SJCRH30 (cell line): ENCODE measurements around the gene TAS2R40. TPM values are rescaled to one million over a fixed set of nuclear protein-coding genes. Genes with fewer than 3 reads are reported as not detected.
"Not testable (repeated sequence)": the region's sequence is repeated elsewhere in the genome, so short reads cannot be mapped to it uniquely, and the experiment has no call there.

Experiments
- DNase-seq, 2 experiments: peaks; one replicate each; pipeline ENCODE4 v3.0.0-alpha.2; 2015 to 2020
- H3K27ac ChIP-seq: fragments of 250-450 bp; sonication (Bioruptor Pico); 2 replicates; pipeline ENCODE4 v1.5.1; 2020; ENCODE audit warnings: mild to moderate bottlenecking, moderate library complexity
- H3K27me3 ChIP-seq: fragments of 250-450 bp; sonication (Bioruptor Pico); 2 replicates; pipeline ENCODE4 v1.5.1; 2020; ENCODE audit warnings: mild to moderate bottlenecking, moderate library complexity
- H3K36me3 ChIP-seq: fragments of 250-450 bp; sonication (Bioruptor Pico); 2 replicates; pipeline ENCODE4 v1.5.1; 2020; ENCODE audit warnings: mild to moderate bottlenecking, moderate library complexity
- H3K4me1 ChIP-seq: fragments of 250-450 bp; sonication (Bioruptor Pico); 2 replicates; pipeline ENCODE4 v1.5.1; 2020; ENCODE audit warnings: mild to moderate bottlenecking, moderate library complexity
- H3K4me3 ChIP-seq: fragments of 250-450 bp; sonication (Bioruptor Pico); 2 replicates; pipeline ENCODE4 v1.5.1; 2020; ENCODE audit warnings: mild to moderate bottlenecking, moderate library complexity
- H3K9me3 ChIP-seq: fragments of 250-450 bp; sonication (Bioruptor Pico); replicated peaks from 2 replicates; pipeline ENCODE4 v1.5.1; 2020; ENCODE audit warnings: mild to moderate bottlenecking, moderate library complexity
- total RNA-seq: library from RNA; depleted of rRNA; stranded (reverse); fragments of >200 nt; shearing (Covaris generic); gene quantifications from 2 replicates; pipeline ENCODE4 v1.2.3, GENCODE V29; 2014

Gene TAS2R40
- total RNA-seq, 1 experiment from 2014 or later = not detected

DNA sequence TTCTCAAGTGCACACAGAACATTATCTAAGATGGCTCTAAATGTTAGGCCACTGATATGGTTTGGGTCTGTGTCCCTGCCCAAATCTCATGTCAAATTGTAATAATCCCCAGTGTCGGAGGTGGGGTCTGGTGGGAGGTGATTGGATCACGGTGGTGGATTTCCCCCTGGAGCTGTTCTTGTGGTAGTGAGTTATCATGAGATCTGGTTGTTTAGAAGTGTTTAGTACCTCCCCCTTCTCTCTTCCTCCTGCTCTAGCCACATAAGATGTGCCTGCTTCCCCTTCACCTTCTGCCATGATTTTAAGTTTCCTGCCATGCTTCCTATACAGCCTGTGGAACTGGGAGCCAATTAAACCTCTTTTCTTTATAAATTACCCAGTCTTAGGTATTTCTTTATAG lies 30.2 kb downstream of the TAS2R40 start:
- H3K36me3 ChIP-seq = no peaks in the 10 kb centered on the region
- no peak overlapping the region for H3K4me3 ChIP-seq
- H3K27ac ChIP-seq = no peak overlapping the region
- H3K9me3 ChIP-seq = no peaks in the 10 kb centered on the region
- H3K27me3 ChIP-seq = no peaks in the 10 kb centered on the region
- no peak for DNase-seq
- H3K4me1 ChIP-seq = no peaks in the 10 kb centered on the region

DNA sequence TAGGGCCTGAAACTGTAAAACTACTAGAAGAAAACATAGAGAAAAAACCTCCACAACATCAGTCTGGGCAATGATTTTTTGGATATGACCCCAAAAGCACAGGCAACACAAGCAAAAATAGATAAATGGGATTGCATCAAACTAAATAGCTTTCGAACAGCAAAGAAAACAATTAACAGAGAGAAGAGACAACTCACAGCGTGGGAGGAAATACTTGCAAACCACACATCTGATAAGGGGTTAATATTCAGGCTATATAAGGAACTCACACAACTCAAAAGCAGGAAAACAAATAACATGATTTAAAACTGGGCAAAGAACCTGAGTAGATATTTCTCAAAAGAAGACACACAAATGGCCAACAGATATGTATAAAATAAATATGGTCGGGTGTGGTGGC lies 33.7 kb downstream of the TAS2R40 start:
- no peaks in the 10 kb centered on the region for H3K9me3 ChIP-seq
- H3K4me1 ChIP-seq = no peaks in the 10 kb centered on the region
- no peaks in the 10 kb centered on the region for H3K27me3 ChIP-seq
- no peak overlapping the region for H3K27ac ChIP-seq
- no peaks in the 10 kb centered on the region for H3K36me3 ChIP-seq
- H3K4me3 ChIP-seq = no peak overlapping the region
- DNase-seq = no peak

DNA sequence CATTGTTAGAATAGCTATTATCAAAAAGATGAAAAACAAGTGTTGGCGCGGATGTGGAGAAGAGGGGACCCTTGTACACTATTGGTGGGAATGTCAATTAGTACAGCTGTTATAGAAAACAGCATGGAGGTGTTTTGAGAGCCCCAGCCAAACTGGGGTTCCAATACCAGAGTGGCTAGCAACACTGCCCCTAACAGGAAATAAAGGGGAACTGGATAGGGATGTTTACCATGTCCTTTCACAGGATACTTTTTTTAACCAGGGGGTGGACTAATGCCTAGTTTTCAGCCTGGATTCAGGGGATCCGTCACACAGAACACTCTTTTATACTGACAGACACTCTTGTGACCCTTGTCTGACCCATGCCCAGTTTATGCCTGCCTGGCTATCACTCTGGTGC lies 34.5 kb downstream of the TAS2R40 start:
- Histone ChIP-seq H3K36me3 (no peaks in the 10 kb centered on the region), H3K27ac (no peak overlapping the region), H3K27me3 (no peaks in the 10 kb centered on the region), H3K4me3 (no peak overlapping the region), H3K4me1 (no peaks in the 10 kb centered on the region), H3K9me3 (no peaks in the 10 kb centered on the region)
- no peak for DNase-seq

DNA sequence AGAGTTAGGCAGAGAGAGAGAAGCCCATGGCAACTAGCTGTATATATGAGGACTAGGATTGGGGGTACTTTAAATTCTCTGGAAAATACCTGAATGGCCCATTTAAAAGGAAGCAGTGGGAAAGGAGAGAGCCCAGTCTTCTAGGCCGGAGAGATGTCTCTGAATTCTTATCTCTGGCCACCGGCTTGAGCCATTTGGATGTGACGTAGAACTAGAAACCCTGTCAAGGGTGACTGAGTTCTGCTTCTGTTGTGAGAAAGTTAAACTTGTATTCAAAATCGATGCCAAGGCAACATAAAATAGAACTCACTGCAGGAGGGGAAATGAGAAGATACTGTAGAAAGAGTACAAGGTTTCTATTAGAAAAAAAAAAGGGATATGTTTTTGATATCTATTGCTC lies 35.1 kb downstream of the TAS2R40 start:
- no peaks in the 10 kb centered on the region for H3K4me1 ChIP-seq
- no peak for DNase-seq
- no peaks in the 10 kb centered on the region for H3K27me3 ChIP-seq
- no peak overlapping the region for H3K27ac ChIP-seq
- H3K4me3 ChIP-seq = no peak overlapping the region
- H3K36me3 ChIP-seq = no peaks in the 10 kb centered on the region
- H3K9me3 ChIP-seq = no peaks in the 10 kb centered on the region

DNA sequence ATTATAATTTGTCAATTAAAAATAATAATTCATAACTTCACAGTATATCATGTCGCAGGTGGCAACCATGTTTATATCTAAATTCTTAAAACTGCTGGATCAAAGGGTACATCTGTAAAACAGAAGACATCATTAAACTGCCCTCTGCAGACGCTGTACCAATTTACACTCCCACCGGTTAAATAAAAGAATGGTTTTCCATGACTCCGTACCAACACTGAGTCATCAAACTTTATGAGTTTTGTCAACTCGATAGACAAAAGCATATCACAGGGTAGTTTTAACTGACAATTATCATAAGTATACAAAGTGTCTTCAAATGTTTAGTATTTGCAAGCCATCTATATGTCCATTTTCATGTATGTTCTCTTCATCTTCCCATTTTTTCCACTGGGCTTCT lies 35.7 kb downstream of the TAS2R40 start:
- Histone ChIP-seq H3K4me3 (no peak overlapping the region), H3K9me3 (no peaks in the 10 kb centered on the region), H3K27me3 (no peaks in the 10 kb centered on the region), H3K27ac (no peak overlapping the region), H3K4me1 (no peaks in the 10 kb centered on the region), H3K36me3 (no peaks in the 10 kb centered on the region)
- DNase-seq = no peak

DNA sequence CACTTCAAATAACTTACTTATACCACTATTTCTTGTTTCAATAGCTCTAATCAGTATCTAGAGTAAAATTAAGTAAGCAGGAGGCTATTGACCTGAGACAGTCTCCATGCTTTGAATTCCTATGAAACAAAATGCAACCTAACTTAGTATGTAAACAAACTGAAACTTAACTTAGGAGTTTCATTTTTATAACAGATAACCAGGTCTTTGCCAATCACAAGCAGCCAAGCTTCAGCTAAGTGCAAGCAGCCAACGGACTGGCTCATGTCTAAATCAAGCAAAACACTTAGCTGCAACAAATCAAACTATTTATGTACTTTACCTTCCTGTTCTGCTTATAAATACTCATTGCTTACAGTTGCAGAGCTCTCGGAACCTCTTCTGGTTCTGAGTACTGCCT lies 37.0 kb downstream of the TAS2R40 start:
- no peaks in the 10 kb centered on the region for H3K27me3 ChIP-seq
- no peaks in the 10 kb centered on the region for H3K36me3 ChIP-seq
- no peak for DNase-seq
- H3K4me3 ChIP-seq = no peak overlapping the region
- H3K27ac ChIP-seq = no peak overlapping the region
- H3K9me3 ChIP-seq = no peaks in the 10 kb centered on the region
- no peaks in the 10 kb centered on the region for H3K4me1 ChIP-seq

DNA sequence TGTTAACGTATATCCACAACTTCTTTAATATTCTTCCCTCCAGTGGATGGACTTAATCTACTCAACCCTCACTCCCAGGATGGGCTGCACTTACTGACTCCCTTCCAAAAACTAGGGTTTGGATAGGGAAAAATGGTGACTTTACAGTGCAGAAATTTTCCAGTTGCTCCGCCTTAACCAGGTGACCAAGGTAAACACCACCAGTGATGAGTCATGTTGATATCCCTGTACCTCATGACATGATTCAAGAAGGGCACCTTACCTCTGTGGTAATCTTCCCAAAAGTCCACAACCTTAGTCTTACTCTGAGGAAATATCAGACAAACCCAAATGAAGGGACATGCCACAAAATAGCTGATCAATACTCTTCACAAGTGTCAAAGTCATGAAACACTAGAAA lies 37.9 kb downstream of the TAS2R40 start:
- no peak overlapping the region for H3K4me3 ChIP-seq
- H3K9me3 ChIP-seq = no peaks in the 10 kb centered on the region
- H3K36me3 ChIP-seq = no peaks in the 10 kb centered on the region
- no peaks in the 10 kb centered on the region for H3K4me1 ChIP-seq
- no peaks in the 10 kb centered on the region for H3K27me3 ChIP-seq
- DNase-seq = no peak
- H3K27ac ChIP-seq = no peak overlapping the region

DNA sequence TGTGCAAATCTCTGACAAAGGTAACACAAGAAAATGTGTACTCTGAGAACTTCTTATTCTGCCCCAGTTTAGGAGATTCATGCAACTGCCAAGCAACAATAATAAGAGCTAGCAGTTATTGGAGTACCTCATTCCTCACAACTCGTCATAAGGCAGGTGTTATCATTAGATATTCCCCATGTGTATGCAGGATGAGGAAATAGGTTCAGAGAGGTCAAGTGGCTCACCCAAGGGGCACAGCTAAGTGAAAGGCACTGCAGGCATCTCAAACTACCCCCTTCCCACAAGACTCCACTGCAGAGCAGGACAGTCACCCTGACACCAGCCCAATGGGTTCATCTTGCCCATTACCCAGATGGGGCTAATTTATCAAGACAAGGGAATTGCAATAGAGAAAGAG lies 40.1 kb downstream of the TAS2R40 start:
- no peak for DNase-seq
- H3K27me3 ChIP-seq = no peaks in the 10 kb centered on the region
- H3K4me3 ChIP-seq = no peak overlapping the region
- no peaks in the 10 kb centered on the region; the same call in 1 of the 2 replicates for H3K4me1 ChIP-seq
- H3K36me3 ChIP-seq = no peaks in the 10 kb centered on the region
- no peaks in the 10 kb centered on the region for H3K9me3 ChIP-seq
- no peak overlapping the region for H3K27ac ChIP-seq

DNA sequence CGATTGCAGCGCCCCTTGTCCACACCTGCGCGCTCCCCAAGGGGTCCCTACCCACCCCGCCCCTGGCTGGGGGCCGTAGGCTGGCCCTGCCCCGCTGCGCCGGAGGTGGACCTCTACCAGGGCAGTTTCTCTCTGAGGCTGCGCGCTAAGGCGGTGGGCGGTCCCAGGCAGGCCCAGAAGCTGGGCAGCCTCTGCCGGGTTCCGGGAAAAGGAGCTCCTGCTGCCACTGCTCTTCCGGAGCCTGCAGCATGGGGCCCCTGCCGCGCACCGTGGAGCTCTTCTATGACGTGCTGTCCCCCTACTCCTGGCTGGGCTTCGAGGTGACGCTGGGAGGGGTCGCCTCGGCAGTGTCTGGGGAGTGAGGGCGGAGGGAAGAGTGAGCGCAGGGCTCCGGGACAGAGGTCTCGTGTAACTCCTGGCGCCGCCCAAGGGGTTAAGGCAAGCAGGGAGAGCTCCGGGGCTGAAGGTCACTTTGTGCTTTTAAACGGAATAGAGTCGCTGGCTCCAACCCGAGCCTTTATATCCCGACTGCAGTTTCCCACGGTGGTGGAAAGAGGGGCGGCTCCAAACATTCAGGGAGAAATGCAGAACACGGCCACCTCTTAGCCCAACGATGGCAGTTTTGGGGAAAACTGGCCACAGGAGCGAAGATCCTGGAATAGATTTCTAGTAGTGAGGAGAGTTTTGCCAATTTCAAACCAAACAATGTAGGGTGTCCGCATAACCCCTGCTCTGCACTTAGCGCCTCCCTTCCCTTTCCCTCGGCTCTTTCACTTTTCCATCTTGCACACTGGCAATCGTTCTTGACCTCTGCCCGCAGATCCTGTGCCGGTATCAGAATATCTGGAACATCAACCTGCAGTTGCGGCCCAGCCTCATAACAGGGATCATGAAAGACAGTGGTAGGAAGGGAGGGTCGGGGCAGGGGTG lies 41.7 kb downstream of the TAS2R40 start, which contains the start of gene GSTK1:
Gene GSTK1, plus strand, starts transcription at position 176 of the 930 bp plus-strand sequence. Its CDS starts 73 bp downstream, at position 249.
- Histone ChIP-seq H3K4me1 (no peaks in the 10 kb centered on the region; the same call in 1 of the 2 replicates), H3K9me3 (no peaks in the 10 kb centered on the region), H3K27me3 (no peaks in the 10 kb centered on the region), H3K36me3 (peaks cover 4% of the 10 kb centered on the region; the same call in 1 of the 2 replicates), H3K27ac (peak within 1 kb of the TSS; percentile 62), H3K4me3 (peak within 1 kb of the TSS; percentile 86)
- peak; percentile 67 to 73 for DNase-seq

DNA sequence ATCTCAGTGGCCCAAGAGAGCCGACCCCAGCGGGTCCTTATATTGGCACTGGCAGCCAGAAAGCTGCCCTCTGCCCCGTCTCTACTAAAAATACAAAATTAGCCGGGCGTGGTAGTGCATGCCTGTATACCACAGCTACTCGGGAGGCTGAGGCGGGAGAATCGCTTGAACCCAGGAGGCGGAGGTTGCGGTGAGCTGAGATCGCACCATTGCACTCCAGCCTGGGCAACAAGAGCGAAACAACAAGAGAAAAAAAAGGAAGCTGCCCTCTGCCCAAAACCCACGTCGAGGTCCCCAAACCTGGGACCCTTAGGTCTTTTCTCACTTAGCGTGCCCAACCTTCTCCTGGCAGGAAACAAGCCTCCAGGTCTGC lies 42.3 kb downstream of the TAS2R40 start:
- H3K27ac ChIP-seq, H3K36me3 ChIP-seq, H3K27me3 ChIP-seq, H3K9me3 ChIP-seq, H3K4me1 ChIP-seq, DNase-seq: not testable (repeated sequence)
- peak overlapping the region; percentile 86 for H3K4me3 ChIP-seq

DNA sequence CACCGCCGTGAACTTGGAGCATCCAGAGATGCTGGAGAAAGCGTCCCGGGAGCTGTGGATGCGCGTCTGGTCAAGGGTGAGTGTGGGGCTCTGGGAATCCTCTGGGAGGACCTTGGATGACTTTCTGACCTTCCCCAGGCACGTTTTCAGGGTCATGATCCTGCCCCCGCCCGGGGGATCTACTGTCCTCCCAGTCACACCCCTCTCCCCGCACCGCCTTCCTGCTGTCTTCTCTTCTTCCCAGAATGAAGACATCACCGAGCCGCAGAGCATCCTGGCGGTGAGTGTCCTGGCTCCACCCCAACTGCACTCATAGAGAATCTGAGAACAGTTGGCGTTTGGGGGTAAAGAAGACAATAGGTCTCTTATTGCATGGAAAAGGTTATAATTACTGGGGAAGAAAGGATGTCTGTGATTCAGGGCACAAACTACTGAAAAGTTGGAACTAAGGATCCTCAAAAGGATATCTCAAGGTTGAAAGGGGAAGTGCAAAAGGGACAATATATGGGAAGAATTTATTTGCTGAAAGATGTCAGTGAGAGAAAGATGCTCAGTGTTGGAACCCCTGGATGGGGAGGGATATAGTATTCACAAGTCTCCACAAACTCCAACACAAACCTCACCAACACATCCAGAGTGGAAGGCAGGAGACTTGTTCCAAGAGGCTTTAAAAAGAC lies 43.3 kb downstream of the TAS2R40 start:
- H3K36me3 ChIP-seq = peaks cover 4% of the 10 kb centered on the region; the same call in 1 of the 2 replicates
- peak in 1 of 2 experiments; percentile 41 for DNase-seq
- H3K4me3 ChIP-seq = no peak overlapping the region
- H3K27ac ChIP-seq = 0 out of 2 replicates have a peak overlapping the region, but pooled peaks have one; percentile 11
- no peaks in the 10 kb centered on the region for H3K9me3 ChIP-seq
- H3K4me1 ChIP-seq = no peaks in the 10 kb centered on the region; the same call in 1 of the 2 replicates
- H3K27me3 ChIP-seq = no peaks in the 10 kb centered on the region

DNA sequence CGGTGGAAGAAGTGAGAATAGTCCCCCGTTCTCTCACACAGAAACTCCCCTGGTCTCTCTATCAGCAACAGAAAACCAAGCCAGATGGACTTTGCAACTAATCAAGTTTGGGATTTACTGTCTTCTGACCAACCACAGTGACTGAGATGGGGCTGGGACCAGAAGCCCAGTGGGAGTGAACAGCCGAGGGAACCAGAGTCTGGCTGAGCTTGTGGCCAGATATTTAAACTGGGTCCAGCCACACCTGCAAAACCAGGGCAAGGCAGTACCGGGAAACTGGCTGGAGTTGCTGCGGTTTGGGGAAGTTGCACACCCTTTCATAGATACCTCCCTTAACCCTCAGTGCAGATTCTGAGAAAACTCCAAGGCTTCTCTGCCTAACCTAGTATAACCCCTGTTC lies 47.4 kb downstream of the TAS2R40 start:
- Histone ChIP-seq H3K4me1 (no peaks in the 10 kb centered on the region; the same call in 1 of the 2 replicates), H3K27me3 (no peaks in the 10 kb centered on the region), H3K9me3 (no peaks in the 10 kb centered on the region), H3K36me3 (peaks cover 4% of the 10 kb centered on the region; the same call in 1 of the 2 replicates), H3K27ac (no peak overlapping the region), H3K4me3 (no peak overlapping the region)
- DNase-seq = no peak

DNA sequence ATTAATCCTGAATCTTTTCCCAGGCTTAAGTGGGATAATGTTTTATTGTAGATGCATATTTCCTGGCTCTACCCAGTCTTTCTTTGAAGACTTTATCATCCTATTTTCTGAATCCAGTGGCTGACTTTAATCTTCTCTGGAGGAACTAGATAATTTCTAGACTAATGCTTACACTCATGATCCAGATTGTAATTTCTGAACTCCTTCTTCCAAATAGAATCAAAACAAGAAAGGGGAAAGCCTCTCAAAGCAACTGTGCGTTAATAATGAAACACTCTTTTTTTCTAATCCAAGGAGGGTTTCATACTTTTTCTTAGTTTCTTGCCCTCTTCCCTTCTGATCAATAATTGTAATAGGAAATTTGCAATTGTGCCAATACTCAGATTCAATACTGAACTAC lies 49.4 kb downstream of the TAS2R40 start:
- no peaks in the 10 kb centered on the region for H3K27me3 ChIP-seq
- no peak overlapping the region for H3K4me3 ChIP-seq
- no peaks in the 10 kb centered on the region for H3K9me3 ChIP-seq
- no peak overlapping the region for H3K27ac ChIP-seq
- peaks cover 4% of the 10 kb centered on the region; the same call in 1 of the 2 replicates for H3K36me3 ChIP-seq
- no peaks in the 10 kb centered on the region for H3K4me1 ChIP-seq
- DNase-seq = no peak
